GM12878 (cell line): ENCODE measurements around the gene CCND2. TPM values are rescaled to one million over a fixed set of nuclear protein-coding genes. Genes with fewer than 3 reads are reported as not detected.

ENCODE experiments used
- ATAC-seq: fragments of 200-7000 bp; cut with Tn5 transposase; 3 replicates; pipeline ENCODE4 v1.9.1; 2020; ENCODE audit warnings: mild to moderate bottlenecking, moderate library complexity
- BruUV-seq: library from RNA; stranded (reverse); fragments of 400-500 nt; replicated peaks from 2 replicates; lab custom pipeline; 2021; lab: Mats Ljungman, UMichigan
- CTCF ChIA-PET: fragments of 300-600 bp; sonication (Branson Sonifier 250); formaldehyde crosslinking; extraction: SDS; loops from one replicate; lab custom pipeline; 2021; ENCODE audit warnings: inconsistent platforms; lab: Yijun Ruan, JAX
- POLR2A ChIA-PET: fragments of 350-600 bp; formaldehyde crosslinking; extraction: SDS; loops from one replicate; lab custom pipeline; 2021; ENCODE audit warnings: inconsistent platforms; lab: Charles Lee
- RAD21 ChIA-PET: fragments of 300-600 bp; sonication (Branson Sonifier 250); formaldehyde crosslinking; loops from one replicate; lab custom pipeline; 2023; ENCODE audit warnings: antibody characterized with exemption; ENCODE audit not compliant: unreplicated experiment; lab: Charles Lee
- SMC1A ChIA-PET: fragments of 300-600 bp; sonication (Branson Sonifier 250); formaldehyde crosslinking; loops from one replicate; lab custom pipeline; 2023; ENCODE audit not compliant: unreplicated experiment, uncharacterized antibody; lab: Charles Lee
- DNase-seq: peaks from one replicate; pipeline ENCODE4 v3.0.0-alpha.2; 2011; ENCODE audit warnings: low read depth, low spot score
- FAIRE-seq: peaks from 3 replicates; lab custom pipeline; 2011; peaks lifted over from hg19 to GRCh38; lab: Jason Lieb, UNC
- H2AFZ ChIP-seq: 2 replicates; pipeline ENCODE4 v1.6.0; 2011; ENCODE audit warnings: low read depth, low read length, control low read depth; ENCODE audit not compliant: control insufficient read depth
- H3K27ac ChIP-seq: 2 replicates; pipeline ENCODE4 v1.5.1; 2011; ENCODE audit warnings: control low read depth; ENCODE audit not compliant: control insufficient read depth, insufficient read depth
- H3K27me3 ChIP-seq, 2 experiments: replicated peaks in 1 of 2; 2 replicates each; pipeline versions ENCODE4 v1.6.0 to v1.6.1; 2011; ENCODE audit warnings: low read length in 1 of 2; ENCODE audit not compliant: control insufficient read depth in 2 of 2, insufficient read depth in 2 of 2
- H3K36me3 ChIP-seq, 2 experiments: 2 replicates each; pipeline ENCODE4 v1.5.1; 2011; ENCODE audit warnings: low read length in 1 of 2; ENCODE audit not compliant: control insufficient read depth in 2 of 2, insufficient read depth in 2 of 2
- H3K4me1 ChIP-seq: 2 replicates; pipeline ENCODE4 v1.6.1; 2011; ENCODE audit warnings: mild to moderate bottlenecking, low read length, moderate library complexity, mixed read lengths; ENCODE audit not compliant: control insufficient read depth, insufficient read depth
- H3K4me2 ChIP-seq: 2 replicates; pipeline ENCODE4 v1.6.0; 2011; ENCODE audit warnings: control low read depth; ENCODE audit not compliant: control insufficient read depth, insufficient read depth
- H3K4me3 ChIP-seq: fragments of 200-600 bp; sonication (generic); 2 replicates; pipeline ENCODE4 v1.5.1; 2016
- H3K79me2 ChIP-seq: 2 replicates; pipeline ENCODE4 v1.6.0; 2011; ENCODE audit warnings: low read length; ENCODE audit not compliant: control insufficient read depth, insufficient read depth
- H3K9ac ChIP-seq: 2 replicates; pipeline ENCODE4 v1.8.0; 2011; ENCODE audit warnings: low read length, control low read depth, mixed read lengths; ENCODE audit not compliant: control insufficient read depth, insufficient read depth
- H3K9me3 ChIP-seq: replicated peaks from 3 replicates; pipeline ENCODE4 v1.5.1; 2011; ENCODE audit warnings: mild to moderate bottlenecking, low read length; ENCODE audit not compliant: control insufficient read depth, insufficient read depth
- H4K20me1 ChIP-seq: 2 replicates; pipeline ENCODE4 v1.6.0; 2011; ENCODE audit not compliant: control insufficient read depth, insufficient read depth
- BRCA1 ChIP-seq: IDR thresholded peaks from 2 replicates; pipeline ENCODE4 v1.6.1; 2011; ENCODE audit warnings: low read depth, low read length, improper control_type of control experiment
- FOXK2 ChIP-seq: fragments of 450-650 bp; IDR thresholded peaks from 2 replicates; pipeline ENCODE4 v1.6.1; 2017; ENCODE audit warnings: mild to moderate bottlenecking, moderate library complexity
- HDAC2 ChIP-seq: fragments of 200-600 bp; sonication (generic); IDR thresholded peaks from 2 replicates; pipeline ENCODE4 v1.6.1; 2017
- HDGF ChIP-seq: fragments of 450-650 bp; IDR thresholded peaks from 2 replicates; pipeline ENCODE4 v1.6.1; 2016; ENCODE audit warnings: antibody characterized with exemption
- POU2F2 ChIP-seq: IDR thresholded peaks from 3 replicates; pipeline ENCODE4 v1.6.1; 2011; ENCODE audit warnings: low read depth, mild to moderate bottlenecking, low read length, borderline replicate concordance
- RFX5 ChIP-seq: IDR thresholded peaks from 2 replicates; pipeline ENCODE4 v1.6.1; 2011; ENCODE audit warnings: low read depth, low read length, improper control_type of control experiment
- TAF1 ChIP-seq: IDR thresholded peaks from 2 replicates; pipeline ENCODE4 v1.6.1; 2011; ENCODE audit warnings: mild to moderate bottlenecking, low read depth, low read length, borderline replicate concordance
- TBL1XR1 ChIP-seq: IDR thresholded peaks from 2 replicates; pipeline ENCODE4 v1.6.1; 2012; ENCODE audit warnings: low read depth, low read length, improper control_type of control experiment
- WRNIP1 ChIP-seq: IDR thresholded peaks from 2 replicates; pipeline ENCODE4 v1.6.1; 2011; ENCODE audit warnings: low read depth, low read length, improper control_type of control experiment, borderline replicate concordance
- ZNF24 ChIP-seq: fragments of 450-650 bp; IDR thresholded peaks from 2 replicates; pipeline ENCODE4 v1.6.1; 2017; ENCODE audit warnings: antibody characterized with exemption, mild to moderate bottlenecking
- whole genome bisulfite sequencing: methylation state at CpG from one replicate; pipeline ENCODE4 v1.1.6; 2016; ENCODE audit warnings: low lambda C conversion rate; ENCODE audit not compliant: insufficient replicate concordance, insufficient coverage; ENCODE audit errors: missing lambda C conversion rate; 5-methylcytosine and 5-hydroxymethylcytosine counted together
- in situ Hi-C: fragments of 300-500 bp; cut with MboI; formaldehyde crosslinking; loops from 9 replicates; pipeline ENCODE4 v1.14.3; 2018; ENCODE audit warnings: mixed read lengths
- intact Hi-C: fragments of 100-400 bp; cut with micrococcal nuclease; formaldehyde crosslinking; loops from one replicate; pipeline ENCODE4 v1.14.2; 2022; ENCODE audit not compliant: unreplicated experiment
- polyA plus RNA-seq, 11 experiments: library from polyadenylated mRNA; depleted of rRNA in 4 of 11; unstranded in 6 of 11; stranded (reverse) in 5 of 11; fragments of >200 nt; fragmentation: Nextera tagmentation in 4 of 11; fragmentation: Illumina TruSeq in 1 of 11; extraction: Ambion mirVana in 4 of 11; extraction: Trizol in 1 of 11; gene quantifications; 1 replicate in 1 of 11; 2 replicates in 10 of 11; pipeline versions ENCODE4 v1.2.1 to v1.2.3, GENCODE V29; 2011 to 2016; ENCODE audit warnings: inconsistent platforms in 2 of 11, missing spikeins in 2 of 11, low read depth in 1 of 11
- total RNA-seq, 4 experiments: library from RNA; depleted of rRNA in 3 of 4; stranded (reverse); fragments of >200 nt in 3 of 4; fragmentation: Illumina TruSeq in 1 of 4; extraction: Trizol in 1 of 4; gene quantifications; 2 replicates each; pipeline versions ENCODE4 v1.2.1 to v1.2.3, GENCODE V29; 2013 to 2021
- TF ChIP-seq, protein P1 (sequence below): IDR thresholded peaks from 2 replicates; pipeline ENCODE4 v1.6.1; 2011; ENCODE audit warnings: low read depth, mild to moderate bottlenecking, low read length, moderate library complexity, borderline replicate concordance; ENCODE audit errors: extremely low read depth
- TF ChIP-seq, protein P2 (sequence below): fragments of 450-650 bp; formaldehyde crosslinking; IDR thresholded peaks from 2 replicates; pipeline ENCODE4 v1.5.0; 2022; ENCODE audit warnings: mild to moderate bottlenecking, missing genetic modification characterization
- TF ChIP-seq, protein P3 (sequence below): fragments of 450-650 bp; IDR thresholded peaks from 2 replicates; pipeline ENCODE4 v1.6.1; 2018; ENCODE audit warnings: mild to moderate bottlenecking, low read depth, moderate library complexity; ENCODE audit not compliant: partially characterized antibody
- TF ChIP-seq, protein P4 (sequence below): fragments of 450-650 bp; IDR thresholded peaks from 2 replicates; pipeline ENCODE4 v1.6.1; 2016; ENCODE audit warnings: mild to moderate bottlenecking, moderate library complexity, borderline replicate concordance

CCND2 gene
- total and polyA plus RNA-seq, 10 of the 15 experiments (the other 5 are each of a cell fraction or from before 2014, with no cell fraction given): 30.1 to 263 (median 152) TPM

- H3K9ac ChIP-seq: no peak overlapping the region
- H3K4me1 ChIP-seq: peaks cover 17% of the 10 kb centered on the region
- no peak overlapping the region for H3K4me2 ChIP-seq
- SMC1A ChIA-PET: interaction anchor here (0.8 to 1.5 kb wide), 4 partner anchors 8 to 126 kb away, joined by 3 to 4 read pairs (median 3); no protein-coding TSS in a partner anchor
- H2AFZ ChIP-seq: no peak overlapping the region
- no peaks in the 10 kb centered on the region for H3K36me3 ChIP-seq
- peaks cover 3% of the 10 kb centered on the region; the same call in 2 of the 3 replicates for H3K9me3 ChIP-seq
- CTCF ChIA-PET: interaction anchor here (1.0 kb wide), 1 partner anchor 19 kb away, joined by 3 read pairs; no protein-coding TSS in a partner anchor
- POLR2A ChIA-PET: no interaction called here
- no peaks in the 10 kb centered on the region for H3K27me3 ChIP-seq
- no peak overlapping the region for H3K4me3 ChIP-seq
- DNase-seq: no peak
- FAIRE-seq: no peak
- RAD21 ChIA-PET: interaction anchor here (0.8 kb wide), 1 partner anchor 25 kb away, joined by 3 read pairs; no protein-coding TSS in a partner anchor
- WGBS: 69% methylated on average over 10 of the region's 10 CpGs
- H3K79me2 ChIP-seq: no peaks in the 10 kb centered on the region
- intact Hi-C loops (no loop called here), in situ Hi-C loops (no loop called here)
- ATAC-seq: no peak
- no TSS peak for BruUV-seq
- no peak overlapping the region for H3K27ac ChIP-seq
- no peaks in the 10 kb centered on the region for H4K20me1 ChIP-seq
- no peak for TF ChIP-seq TBL1XR1
- TF ChIP-seq, protein P1, sequence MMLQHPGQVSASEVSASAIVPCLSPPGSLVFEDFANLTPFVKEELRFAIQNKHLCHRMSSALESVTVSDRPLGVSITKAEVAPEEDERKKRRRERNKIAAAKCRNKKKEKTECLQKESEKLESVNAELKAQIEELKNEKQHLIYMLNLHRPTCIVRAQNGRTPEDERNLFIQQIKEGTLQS: no peak
- no peak for TF ChIP-seq BRCA1
- TF ChIP-seq, protein P2, sequence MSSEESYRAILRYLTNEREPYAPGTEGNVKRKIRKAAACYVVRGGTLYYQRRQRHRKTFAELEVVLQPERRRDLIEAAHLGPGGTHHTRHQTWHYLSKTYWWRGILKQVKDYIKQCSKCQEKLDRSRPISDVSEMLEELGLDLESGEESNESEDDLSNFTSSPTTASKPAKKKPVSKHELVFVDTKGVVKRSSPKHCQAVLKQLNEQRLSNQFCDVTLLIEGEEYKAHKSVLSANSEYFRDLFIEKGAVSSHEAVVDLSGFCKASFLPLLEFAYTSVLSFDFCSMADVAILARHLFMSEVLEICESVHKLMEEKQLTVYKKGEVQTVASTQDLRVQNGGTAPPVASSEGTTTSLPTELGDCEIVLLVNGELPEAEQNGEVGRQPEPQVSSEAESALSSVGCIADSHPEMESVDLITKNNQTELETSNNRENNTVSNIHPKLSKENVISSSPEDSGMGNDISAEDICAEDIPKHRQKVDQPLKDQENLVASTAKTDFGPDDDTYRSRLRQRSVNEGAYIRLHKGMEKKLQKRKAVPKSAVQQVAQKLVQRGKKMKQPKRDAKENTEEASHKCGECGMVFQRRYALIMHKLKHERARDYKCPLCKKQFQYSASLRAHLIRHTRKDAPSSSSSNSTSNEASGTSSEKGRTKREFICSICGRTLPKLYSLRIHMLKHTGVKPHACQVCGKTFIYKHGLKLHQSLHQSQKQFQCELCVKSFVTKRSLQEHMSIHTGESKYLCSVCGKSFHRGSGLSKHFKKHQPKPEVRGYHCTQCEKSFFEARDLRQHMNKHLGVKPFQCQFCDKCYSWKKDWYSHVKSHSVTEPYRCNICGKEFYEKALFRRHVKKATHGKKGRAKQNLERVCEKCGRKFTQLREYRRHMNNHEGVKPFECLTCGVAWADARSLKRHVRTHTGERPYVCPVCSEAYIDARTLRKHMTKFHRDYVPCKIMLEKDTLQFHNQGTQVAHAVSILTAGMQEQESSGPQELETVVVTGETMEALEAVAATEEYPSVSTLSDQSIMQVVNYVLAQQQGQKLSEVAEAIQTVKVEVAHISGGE (CRISPR knock-in tag): no peak
- no peak for TF ChIP-seq RFX5
- TF ChIP-seq, protein P3, sequence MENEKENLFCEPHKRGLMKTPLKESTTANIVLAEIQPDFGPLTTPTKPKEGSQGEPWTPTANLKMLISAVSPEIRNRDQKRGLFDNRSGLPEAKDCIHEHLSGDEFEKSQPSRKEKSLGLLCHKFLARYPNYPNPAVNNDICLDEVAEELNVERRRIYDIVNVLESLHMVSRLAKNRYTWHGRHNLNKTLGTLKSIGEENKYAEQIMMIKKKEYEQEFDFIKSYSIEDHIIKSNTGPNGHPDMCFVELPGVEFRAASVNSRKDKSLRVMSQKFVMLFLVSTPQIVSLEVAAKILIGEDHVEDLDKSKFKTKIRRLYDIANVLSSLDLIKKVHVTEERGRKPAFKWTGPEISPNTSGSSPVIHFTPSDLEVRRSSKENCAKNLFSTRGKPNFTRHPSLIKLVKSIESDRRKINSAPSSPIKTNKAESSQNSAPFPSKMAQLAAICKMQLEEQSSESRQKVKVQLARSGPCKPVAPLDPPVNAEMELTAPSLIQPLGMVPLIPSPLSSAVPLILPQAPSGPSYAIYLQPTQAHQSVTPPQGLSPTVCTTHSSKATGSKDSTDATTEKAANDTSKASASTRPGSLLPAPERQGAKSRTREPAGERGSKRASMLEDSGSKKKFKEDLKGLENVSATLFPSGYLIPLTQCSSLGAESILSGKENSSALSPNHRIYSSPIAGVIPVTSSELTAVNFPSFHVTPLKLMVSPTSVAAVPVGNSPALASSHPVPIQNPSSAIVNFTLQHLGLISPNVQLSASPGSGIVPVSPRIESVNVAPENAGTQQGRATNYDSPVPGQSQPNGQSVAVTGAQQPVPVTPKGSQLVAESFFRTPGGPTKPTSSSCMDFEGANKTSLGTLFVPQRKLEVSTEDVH: no peak
- no peak for TF ChIP-seq ZNF24
- no peak for TF ChIP-seq WRNIP1
- TF ChIP-seq TAF1: no peak
- TF ChIP-seq, protein P4, sequence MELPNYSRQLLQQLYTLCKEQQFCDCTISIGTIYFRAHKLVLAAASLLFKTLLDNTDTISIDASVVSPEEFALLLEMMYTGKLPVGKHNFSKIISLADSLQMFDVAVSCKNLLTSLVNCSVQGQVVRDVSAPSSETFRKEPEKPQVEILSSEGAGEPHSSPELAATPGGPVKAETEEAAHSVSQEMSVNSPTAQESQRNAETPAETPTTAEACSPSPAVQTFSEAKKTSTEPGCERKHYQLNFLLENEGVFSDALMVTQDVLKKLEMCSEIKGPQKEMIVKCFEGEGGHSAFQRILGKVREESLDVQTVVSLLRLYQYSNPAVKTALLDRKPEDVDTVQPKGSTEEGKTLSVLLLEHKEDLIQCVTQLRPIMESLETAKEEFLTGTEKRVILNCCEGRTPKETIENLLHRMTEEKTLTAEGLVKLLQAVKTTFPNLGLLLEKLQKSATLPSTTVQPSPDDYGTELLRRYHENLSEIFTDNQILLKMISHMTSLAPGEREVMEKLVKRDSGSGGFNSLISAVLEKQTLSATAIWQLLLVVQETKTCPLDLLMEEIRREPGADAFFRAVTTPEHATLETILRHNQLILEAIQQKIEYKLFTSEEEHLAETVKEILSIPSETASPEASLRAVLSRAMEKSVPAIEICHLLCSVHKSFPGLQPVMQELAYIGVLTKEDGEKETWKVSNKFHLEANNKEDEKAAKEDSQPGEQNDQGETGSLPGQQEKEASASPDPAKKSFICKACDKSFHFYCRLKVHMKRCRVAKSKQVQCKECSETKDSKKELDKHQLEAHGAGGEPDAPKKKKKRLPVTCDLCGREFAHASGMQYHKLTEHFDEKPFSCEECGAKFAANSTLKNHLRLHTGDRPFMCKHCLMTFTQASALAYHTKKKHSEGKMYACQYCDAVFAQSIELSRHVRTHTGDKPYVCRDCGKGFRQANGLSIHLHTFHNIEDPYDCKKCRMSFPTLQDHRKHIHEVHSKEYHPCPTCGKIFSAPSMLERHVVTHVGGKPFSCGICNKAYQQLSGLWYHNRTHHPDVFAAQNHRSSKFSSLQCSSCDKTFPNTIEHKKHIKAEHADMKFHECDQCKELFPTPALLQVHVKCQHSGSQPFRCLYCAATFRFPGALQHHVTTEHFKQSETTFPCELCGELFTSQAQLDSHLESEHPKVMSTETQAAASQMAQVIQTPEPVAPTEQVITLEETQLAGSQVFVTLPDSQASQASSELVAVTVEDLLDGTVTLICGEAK: no peak
- no peak for TF ChIP-seq POU2F2
- no peak for TF ChIP-seq HDAC2
- TF ChIP-seq HDGF: no peak
- TF ChIP-seq FOXK2: no peak
Observed at GRCh38 chr12:4242595-4242994, 31.0 kb upstream of the CCND2 start.
